GM21529 (cell line): ENCODE results near the gene TBC1D20.
A peak's percentile ranks its signal among the peaks of the same experiment; 100 is the strongest.

Source experiments
- ATAC-seq: cut with Tn5 transposase; IDR thresholded peaks from one replicate; pipeline ENCODE4 v1.9.1; 2021; ENCODE audit not compliant: unreplicated experiment

The TBC1D20 gene

GRCh38 chr20:440148-440547 lies 22.2 kb downstream of the TBC1D20 start:
- ATAC-seq: no peak

- peak; percentile 46 for ATAC-seq
These were observed 23.5 kb downstream of the TBC1D20 start for GRCh38 chr20:438571-439469.

- ATAC-seq: no peak
These were observed 24.4 kb downstream of the TBC1D20 start for GRCh38 chr20:437787-438486.

GRCh38 chr20:436476-436875 lies 25.9 kb downstream of the TBC1D20 start:
- ATAC-seq: no peak

DNA sequence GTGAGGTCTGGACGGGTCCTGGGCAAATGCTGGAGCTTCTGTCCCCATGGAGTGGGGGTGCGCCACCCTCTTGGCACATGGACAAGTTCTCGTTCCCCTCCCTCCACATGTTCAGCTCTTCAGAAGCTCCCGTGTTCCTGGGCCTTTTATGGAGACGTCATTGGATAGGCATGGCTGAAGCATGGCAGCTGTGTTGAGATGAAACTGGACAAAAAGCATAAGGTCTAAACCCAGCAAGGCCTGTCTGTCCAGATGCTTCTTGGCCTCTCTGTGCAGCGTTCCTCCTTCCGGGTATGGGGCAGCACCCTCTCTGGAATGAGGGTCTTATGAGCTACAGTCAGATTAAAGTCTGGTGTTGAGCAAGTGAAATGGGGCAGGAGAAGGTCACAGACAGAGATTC lies 26.8 kb downstream of the TBC1D20 start:
- ATAC-seq: no peak

DNA sequence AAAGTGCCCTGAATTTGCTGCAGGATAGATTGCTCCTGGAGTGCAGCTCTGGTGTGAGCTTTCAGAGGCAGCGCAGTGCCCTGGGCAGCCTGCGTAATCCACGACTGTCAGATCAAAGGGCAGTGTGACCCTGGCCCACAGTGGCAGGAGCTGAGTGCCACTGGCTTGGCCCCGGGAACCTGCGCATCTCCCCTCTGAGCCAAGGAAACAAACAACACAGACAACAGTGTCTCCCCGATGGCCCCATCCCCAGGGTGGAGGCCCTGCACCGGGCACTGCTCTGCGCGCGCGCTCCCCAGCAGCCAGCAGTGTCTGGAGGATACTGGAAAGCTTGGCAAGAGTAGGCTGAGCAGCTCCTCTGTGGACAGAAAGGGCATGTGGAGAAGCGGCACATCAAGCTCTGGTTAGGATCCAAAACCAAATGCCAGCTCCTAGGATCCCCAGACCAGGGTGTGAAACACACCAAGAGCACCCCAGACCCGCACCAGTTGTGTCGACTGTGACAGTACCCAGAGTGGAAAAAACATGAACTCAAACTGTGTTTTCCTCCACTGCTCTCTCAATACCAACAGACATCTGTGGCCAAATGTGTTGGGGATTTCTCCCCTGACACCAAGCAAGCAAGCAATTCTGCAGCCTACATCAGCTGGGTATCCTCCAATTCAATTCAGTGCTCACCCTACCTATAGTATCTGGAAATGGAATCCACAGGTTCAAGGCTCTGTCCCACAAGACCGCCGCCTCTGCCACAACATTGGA lies 27.5 kb downstream of the TBC1D20 start:
- no peak for ATAC-seq

DNA sequence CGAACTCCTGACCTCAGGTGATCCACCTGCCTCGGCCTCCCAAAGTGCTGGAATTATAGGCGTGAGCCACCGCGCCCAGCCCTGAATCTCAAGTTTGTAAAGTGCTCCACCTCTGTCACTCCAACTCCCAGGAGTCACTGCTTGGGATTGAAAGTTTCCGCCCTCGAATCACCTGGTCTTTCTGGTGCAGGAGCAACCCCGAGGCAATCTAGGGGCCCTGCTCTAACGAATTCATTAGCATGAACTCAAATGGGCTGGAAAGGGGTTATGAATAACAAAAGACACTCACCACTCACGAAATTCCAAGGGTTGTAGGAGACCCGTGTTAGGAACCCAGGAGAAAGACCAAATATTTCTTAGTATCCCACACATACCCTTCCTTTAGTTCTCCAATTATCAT lies 28.1 kb downstream of the TBC1D20 start:
- no peak for ATAC-seq

DNA sequence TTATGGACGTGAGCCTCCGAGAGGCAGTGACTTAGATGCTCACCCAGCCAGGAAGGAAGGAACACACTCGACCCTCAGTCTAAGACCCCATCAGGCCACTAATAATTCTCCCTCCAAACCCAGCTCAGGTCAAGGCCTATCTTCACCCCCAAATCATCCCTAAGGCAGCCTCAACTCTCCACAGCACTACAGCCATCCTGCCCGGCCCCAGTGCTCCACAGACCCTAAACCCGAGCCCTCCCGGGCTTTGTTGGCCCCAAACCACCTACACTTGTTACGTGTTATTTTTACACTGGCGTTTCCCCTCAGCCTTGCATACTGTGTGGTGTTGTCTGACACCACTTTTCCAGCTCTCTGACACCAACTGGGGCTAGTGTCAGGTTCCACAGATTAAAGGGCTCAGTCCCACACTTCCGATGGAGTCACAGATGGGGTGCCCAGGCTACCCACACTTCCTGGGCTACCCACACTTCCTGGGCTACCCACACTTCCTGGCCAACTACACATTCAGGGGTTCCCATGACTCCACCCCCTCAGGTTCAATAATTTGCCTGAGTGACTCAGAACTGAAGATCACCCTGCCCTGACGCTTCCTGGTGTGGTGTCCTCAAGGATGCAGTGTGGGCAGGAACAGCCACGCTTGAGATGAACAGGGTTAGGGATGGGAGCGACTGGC lies 28.9 kb downstream of the TBC1D20 start:
- peak; percentile 88 for ATAC-seq

DNA sequence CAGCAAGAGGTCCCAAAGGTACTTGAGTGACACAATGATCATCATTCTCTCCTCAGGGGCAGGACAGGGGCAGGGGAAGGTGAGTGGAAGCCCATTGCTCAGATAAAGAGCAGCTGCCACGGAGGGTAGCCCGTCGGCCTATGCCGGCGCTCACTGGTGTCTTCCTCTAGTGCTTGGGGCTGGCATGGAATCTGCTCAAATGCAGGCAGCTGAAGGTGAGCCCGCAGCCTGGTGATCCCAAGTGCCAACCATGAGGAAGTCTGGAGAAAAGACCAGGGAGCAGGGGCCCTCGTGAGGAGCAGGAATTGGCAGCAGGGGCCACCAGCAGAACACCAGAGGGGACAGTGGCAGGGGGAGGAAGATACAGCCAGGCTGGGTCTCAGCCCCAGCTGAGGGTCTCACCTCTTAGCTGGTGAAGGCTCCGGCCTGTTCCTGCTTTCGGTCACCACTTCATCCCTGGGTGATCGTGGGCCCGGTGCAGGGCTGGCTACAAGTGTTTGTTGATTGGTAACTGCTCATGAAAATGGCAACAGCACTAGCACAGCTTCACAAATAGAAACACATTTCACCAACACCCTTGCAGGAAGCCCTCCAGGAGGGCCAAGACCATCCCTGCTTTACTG lies 29.5 kb downstream of the TBC1D20 start:
- ATAC-seq: peak; percentile 2

DNA sequence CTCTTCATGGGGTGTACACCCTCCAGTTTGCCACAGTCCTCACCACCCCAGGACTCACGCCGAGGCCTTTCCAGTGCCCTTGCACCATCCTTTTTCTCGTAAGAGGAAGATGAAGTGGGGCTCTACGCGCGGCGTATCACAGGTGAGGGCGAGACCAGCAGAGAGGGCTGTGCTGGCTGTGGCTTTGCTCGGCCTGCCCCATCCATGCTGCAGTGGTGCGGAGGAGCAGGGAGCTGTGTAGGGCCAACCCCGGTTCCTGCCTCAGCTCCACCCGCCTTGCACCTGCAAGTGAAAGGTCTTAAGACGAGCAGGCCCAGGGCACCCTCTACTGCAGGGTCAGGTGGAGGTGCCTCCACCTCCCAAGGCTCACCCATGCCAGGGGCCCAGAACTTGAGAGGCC lies 30.1 kb downstream of the TBC1D20 start:
- no peak for ATAC-seq

DNA sequence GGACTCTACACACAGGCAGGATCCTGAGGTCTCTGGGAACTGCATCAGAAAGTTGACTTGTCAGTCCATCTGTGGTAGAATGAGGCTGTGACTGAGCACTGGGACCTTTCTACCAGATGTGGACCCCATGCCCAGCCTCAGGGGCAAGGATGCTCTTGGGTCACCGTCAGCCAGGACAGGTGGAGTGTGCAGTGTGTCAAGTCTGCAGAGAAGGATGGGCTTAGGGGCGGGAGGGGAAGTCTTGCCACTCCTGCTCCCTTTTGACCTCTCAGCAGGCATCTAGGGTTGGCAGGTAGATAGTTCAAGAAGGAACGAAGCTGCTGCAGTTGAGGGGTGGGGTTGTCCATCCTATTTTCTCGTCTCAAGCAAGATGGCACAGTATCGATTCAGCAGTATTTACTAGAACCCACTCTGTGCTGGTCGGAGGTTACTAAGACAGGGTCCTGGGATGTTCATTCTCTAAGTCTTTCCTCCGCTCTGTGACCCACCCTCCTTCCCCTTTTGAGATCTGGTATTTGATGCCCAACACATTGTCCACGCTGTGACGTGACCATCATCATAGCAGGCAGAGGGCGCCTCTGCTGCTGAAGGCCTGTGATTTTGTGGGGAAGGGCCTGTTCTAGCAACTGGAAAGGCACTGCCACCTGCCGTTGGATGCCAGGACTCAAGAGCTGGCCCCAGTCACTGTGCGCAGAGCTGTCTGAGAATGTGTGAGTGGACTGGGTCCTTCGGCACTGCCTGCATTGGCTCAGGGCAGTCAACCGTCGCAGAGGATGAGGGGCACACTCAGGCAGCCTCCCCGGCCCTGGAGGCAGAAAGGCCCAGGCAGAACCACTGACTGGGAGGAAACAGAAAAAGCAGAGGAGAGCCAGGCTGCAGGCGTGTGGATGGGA lies 31.1 kb downstream of the TBC1D20 start:
- no peak for ATAC-seq

DNA sequence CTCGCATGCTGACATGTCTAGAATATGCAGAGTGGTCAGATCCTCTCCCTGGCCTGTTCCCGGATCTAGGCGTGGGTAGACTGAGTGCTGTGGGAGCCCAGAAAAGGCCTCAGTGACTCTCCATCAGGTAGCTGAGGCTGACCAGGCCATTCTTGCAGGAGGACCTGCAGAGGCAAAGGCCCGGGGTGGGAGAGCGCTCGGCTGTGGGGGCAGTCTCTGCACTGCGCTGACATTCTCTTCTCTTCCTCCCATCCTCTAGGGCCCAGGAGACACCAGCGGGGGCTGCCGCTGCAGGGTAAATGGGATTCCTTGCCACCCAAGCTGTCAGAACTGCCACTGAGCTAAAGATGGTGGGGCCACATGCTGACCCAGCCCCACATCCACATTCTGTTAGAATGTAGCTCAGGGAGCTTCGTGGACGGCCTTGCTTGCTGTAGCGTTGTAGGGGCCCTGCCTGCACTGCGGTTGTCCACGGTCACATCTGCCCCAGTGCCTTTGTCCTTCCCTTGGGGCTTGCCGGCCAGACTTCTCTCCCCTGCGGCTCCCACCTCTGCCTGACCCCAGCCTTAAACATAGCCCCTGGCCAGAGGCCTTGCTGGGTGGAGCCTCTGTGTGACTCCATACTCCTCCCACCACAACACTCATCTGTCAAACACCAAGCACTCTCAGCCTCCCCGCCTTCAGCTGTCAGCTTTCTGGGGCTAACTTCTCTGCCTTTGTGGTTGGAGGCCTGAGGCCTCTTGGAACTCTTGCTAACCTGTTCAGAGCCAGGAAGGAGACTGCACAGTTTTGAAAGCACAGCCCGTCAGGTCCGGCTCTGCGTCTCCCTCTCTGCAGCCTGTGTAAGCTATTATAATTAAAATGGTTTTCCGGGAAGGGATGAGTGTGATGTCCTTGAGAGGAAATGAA lies 32.0 kb downstream of the TBC1D20 start:
- no peak for ATAC-seq

DNA sequence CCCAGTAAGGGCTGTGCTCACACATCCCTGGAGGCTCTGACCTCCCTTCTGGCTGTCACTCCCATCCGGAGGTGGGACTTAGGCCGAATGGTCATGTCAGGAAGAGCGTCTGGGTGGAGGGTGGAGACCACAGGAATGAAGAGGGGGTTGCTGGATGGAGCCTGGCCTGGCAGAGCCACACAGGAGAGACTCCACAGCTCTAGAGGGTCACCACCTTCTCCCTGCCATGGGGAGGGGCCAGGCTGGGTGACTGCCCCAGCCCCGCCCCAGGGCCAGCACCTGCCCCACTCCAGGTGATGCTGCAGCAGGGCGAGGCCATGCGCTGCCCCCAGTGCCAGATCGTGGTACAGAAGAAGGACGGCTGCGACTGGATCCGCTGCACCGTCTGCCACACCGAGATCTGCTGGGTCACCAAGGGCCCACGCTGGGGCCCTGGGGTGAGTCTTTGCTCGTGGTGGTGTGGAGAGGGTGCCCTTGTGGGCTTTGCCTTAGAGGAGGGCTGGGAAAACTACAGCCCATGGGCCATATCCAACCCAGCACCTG lies 33.6 kb downstream of the TBC1D20 start:
- no peak for ATAC-seq

DNA sequence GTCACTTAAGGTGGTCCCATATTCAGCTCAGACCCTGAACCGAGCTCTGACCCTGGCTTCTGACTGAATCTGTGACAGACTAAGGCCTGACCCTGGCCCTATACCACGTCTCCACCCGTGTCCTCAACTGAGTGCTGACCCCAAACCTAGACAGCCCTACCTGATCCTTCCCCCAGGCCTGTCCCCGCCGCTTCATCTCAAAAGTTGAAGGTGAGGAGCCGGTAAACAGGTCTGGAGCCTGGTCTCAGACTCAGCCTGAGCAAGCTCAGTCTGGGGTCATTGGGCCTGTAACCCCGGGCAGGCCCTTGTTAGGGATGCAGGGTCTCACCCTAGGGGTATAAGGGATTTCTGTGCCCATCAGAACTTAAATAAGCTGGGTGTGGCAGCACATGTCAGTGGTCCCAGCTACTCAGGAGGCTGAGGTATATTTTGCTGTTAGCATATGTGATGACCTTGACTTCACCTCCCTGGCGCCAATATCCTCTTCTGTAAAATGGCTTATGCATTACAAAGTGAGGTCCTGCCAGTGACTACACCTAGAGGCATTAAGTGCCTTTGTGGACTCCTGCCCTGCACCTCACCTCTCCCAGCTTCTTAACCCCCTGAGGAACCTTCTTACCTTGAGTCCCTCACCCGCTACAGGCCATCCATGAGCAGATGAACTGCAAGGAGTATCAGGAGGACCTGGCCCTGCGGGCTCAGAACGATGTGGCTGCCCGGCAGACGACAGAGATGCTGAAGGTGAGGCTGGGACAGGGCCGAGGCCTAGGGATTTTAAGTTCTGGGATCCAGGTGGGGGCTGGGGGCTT lies 34.3 kb downstream of the TBC1D20 start:
- ATAC-seq: no peak

GRCh38 chr20:427401-427800 lies 34.9 kb downstream of the TBC1D20 start:
- no peak for ATAC-seq

- no peak for ATAC-seq
These were observed 35.8 kb downstream of the TBC1D20 start for GRCh38 chr20:426566-426965.

DNA sequence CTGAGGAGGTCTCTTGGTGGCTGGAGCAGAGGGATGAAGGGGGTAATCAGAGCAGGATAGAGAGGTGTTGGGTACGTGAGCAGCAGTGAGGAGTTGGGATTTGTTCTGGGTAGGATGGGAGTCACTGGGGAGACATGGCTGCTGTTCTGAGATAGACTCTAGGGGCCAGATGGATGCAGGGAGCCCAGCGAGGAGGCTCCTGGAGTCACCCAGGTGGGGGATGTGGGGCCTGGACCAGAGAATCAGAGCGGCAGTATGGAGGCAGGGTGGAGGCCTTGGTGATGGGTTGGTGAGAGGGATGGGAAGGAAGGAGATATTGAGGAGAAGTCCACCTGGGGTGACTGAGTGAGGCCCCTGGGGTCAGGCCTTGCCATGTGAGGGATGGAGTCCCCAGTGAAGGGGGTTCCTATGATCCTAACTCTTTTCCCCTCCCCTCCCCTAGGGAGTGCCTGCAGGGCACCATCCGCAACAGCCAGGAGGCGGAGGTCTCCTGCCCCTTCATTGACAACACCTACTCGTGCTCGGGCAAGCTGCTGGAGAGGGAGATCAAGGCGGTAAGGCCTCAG lies 40.6 kb downstream of the TBC1D20 start:
- ATAC-seq: no peak
